GM18951 (cell line): ENCODE results near the gene UCN.
"Not testable (repeated sequence)": the region's sequence is repeated elsewhere in the genome, so short reads cannot be mapped to it uniquely, and the experiment has no call there.

Source experiments
- POLR2A ChIP-seq: IDR thresholded peaks from 4 replicates; pipeline ENCODE4 v1.6.1; 2011; ENCODE audit warnings: mild to moderate bottlenecking; ENCODE audit not compliant: insufficient read length, insufficient read depth; ENCODE audit errors: extremely low read depth
- in situ Hi-C: fragments of 300-500 bp; cut with MboI; formaldehyde crosslinking; loops from one replicate; pipeline ENCODE4 v1.12.0; 2022; ENCODE audit warnings: low sequenced_read_pairs, mixed read lengths, inconsistent platforms; ENCODE audit not compliant: unreplicated experiment

The UCN gene

GRCh38 chr2:27308359-27308881 lies at the start of gene UCN:
TSS of gene UCN (minus strand) at chr2:27308445. CDS start at chr2:27307895, 550 bp downstream.
- no peak for TF ChIP-seq POLR2A
- in situ Hi-C loops: no loop called here

GRCh38 chr2:27356382-27357181 lies 48.3 kb upstream of the UCN start, which contains the start of gene GTF3C2:
TSS of gene GTF3C2 (minus strand) at chr2:27356764. CDS start at chr2:27343554, 13,210 bp downstream.
- in situ Hi-C loops: no loop called here
- peak; percentile 73 for TF ChIP-seq POLR2A

- no peak for TF ChIP-seq POLR2A
- in situ Hi-C loops: no loop called here
Observed at GRCh38 chr2:27356056-27356381, 47.8 kb upstream of the UCN start.

GRCh38 chr2:27354597-27354927 lies 46.3 kb upstream of the UCN start:
- no peak for TF ChIP-seq POLR2A
- in situ Hi-C loops: no loop called here

- no peak for TF ChIP-seq POLR2A
- in situ Hi-C loops: no loop called here
Observed at GRCh38 chr2:27353762-27354596, 45.7 kb upstream of the UCN start.

GRCh38 chr2:27353386-27353761 lies 45.1 kb upstream of the UCN start:
- in situ Hi-C loops: not testable (repeated sequence)

GRCh38 chr2:27351802-27352598 lies 43.8 kb upstream of the UCN start:
- no peak for TF ChIP-seq POLR2A

GRCh38 chr2:27350106-27350693 lies 42.0 kb upstream of the UCN start:
- no peak for TF ChIP-seq POLR2A
- in situ Hi-C loops: no loop called here

More at GRCh38 chr2:27351802-27352598, 43.8 kb upstream of the UCN start:
- in situ Hi-C loops: no loop called here

- in situ Hi-C loops: no loop called here
- TF ChIP-seq POLR2A: no peak
Observed at GRCh38 chr2:27347641-27348040, 39.4 kb upstream of the UCN start.

GRCh38 chr2:27336173-27336572 lies 27.9 kb upstream of the UCN start:
- TF ChIP-seq POLR2A: no peak
- in situ Hi-C loops: no loop called here

- in situ Hi-C loops: no loop called here
- no peak for TF ChIP-seq POLR2A
Observed at GRCh38 chr2:27335311-27335710, 27.1 kb upstream of the UCN start.

- TF ChIP-seq POLR2A: no peak
- in situ Hi-C loops: no loop called here
Observed at GRCh38 chr2:27324720-27325119, 16.5 kb upstream of the UCN start.
